HepG2 (cell line): ENCODE measurements around the gene PRSS8. TPM values are rescaled to one million over a fixed set of nuclear protein-coding genes. Genes with fewer than 3 reads are reported as not detected.

Experiments
- AKAP8 ChIP-seq: sonication (generic); formaldehyde crosslinking; IDR thresholded peaks from 2 replicates; pipeline ENCODE4 v1.5.1; 2020; ENCODE audit warnings: mild to moderate bottlenecking, missing genetic modification reagents
- BHLHE40 ChIP-seq: IDR thresholded peaks from 2 replicates; pipeline ENCODE4 v1.6.1; 2011; ENCODE audit warnings: low read length, improper control_type of control experiment
- BRF2 ChIP-seq: sonication (generic); formaldehyde crosslinking; IDR thresholded peaks from 2 replicates; pipeline ENCODE4 v1.8.1; 2022; ENCODE audit warnings: mild to moderate bottlenecking, missing genetic modification reagents
- HIVEP1 ChIP-seq: sonication (generic); formaldehyde crosslinking; IDR thresholded peaks from 2 replicates; pipeline ENCODE4 v1.4.0; 2020; ENCODE audit warnings: mild to moderate bottlenecking, missing genetic modification reagents
- HMGXB4 ChIP-seq, 2 experiments: sonication (generic) in 1 of 2; formaldehyde crosslinking in 1 of 2; IDR thresholded peaks; 2 replicates each; pipeline versions ENCODE4 v1.4.0 to v1.6.1; 2018 to 2020; ENCODE audit warnings: missing genetic modification reagents in 2 of 2, borderline replicate concordance in 1 of 2, low read depth in 1 of 2, mild to moderate bottlenecking in 1 of 2, missing biosample characterization in 1 of 2
- MYC ChIP-seq: sonication (generic); formaldehyde crosslinking; IDR thresholded peaks from 2 replicates; pipeline ENCODE4 v1.9.0; 2021; ENCODE audit warnings: missing genetic modification reagents, borderline replicate concordance
- POLR2A ChIP-seq, 2 experiments: IDR thresholded peaks; 2 replicates each; pipeline ENCODE4 v1.6.1; 2011; ENCODE audit warnings: low read depth in 2 of 2, low read length in 2 of 2, mild to moderate bottlenecking in 1 of 2, moderate library complexity in 1 of 2; ENCODE audit not compliant: insufficient read depth in 1 of 2
- RCOR2 ChIP-seq: IDR thresholded peaks from 2 replicates; pipeline ENCODE4 v1.6.1; 2016; ENCODE audit warnings: missing biosample characterization, missing genetic modification reagents
- SIN3A ChIP-seq: IDR thresholded peaks from 2 replicates; pipeline ENCODE4 v1.6.1; 2011; ENCODE audit warnings: low read depth, mild to moderate bottlenecking, control low read depth, low read length, borderline replicate concordance
- SYNCRIP ChIP-seq: fragments of 200-400 bp; formaldehyde crosslinking; IDR thresholded peaks from 2 replicates; pipeline ENCODE4 v1.6.1; 2018; ENCODE audit warnings: mild to moderate bottlenecking, low read depth, low read length; ENCODE audit not compliant: insufficient read depth
- YEATS2 ChIP-seq: sonication (generic); formaldehyde crosslinking; IDR thresholded peaks from 2 replicates; pipeline ENCODE4 v1.4.0; 2020; ENCODE audit warnings: missing genetic modification reagents, borderline replicate concordance
- ZNF263 ChIP-seq: sonication (generic); formaldehyde crosslinking; IDR thresholded peaks from 2 replicates; pipeline ENCODE4 v1.4.0; 2020; ENCODE audit warnings: missing genetic modification reagents
- ZNF281 ChIP-seq: sonication (generic); formaldehyde crosslinking; IDR thresholded peaks from 2 replicates; pipeline ENCODE4 v1.4.0; 2020; ENCODE audit warnings: missing genetic modification reagents, borderline replicate concordance
- ZNF382 ChIP-seq: sonication (generic); formaldehyde crosslinking; IDR thresholded peaks from 2 replicates; pipeline ENCODE4 v1.5.0; 2020; ENCODE audit warnings: missing genetic modification reagents, mild to moderate bottlenecking, borderline replicate concordance
- ZNF451 ChIP-seq: sonication (generic); formaldehyde crosslinking; IDR thresholded peaks from 2 replicates; pipeline ENCODE4 v1.5.0; 2020; ENCODE audit warnings: mild to moderate bottlenecking, missing genetic modification reagents
- ZNF616 ChIP-seq: sonication (generic); formaldehyde crosslinking; IDR thresholded peaks from 2 replicates; pipeline ENCODE4 v1.5.0; 2020; ENCODE audit warnings: low read depth, mild to moderate bottlenecking, missing genetic modification reagents
- ZSCAN29 ChIP-seq: sonication (generic); formaldehyde crosslinking; conservative IDR thresholded peaks from 2 replicates; pipeline ENCODE4 v1.4.0; 2020; ENCODE audit warnings: mild to moderate bottlenecking, missing genetic modification reagents
- polyA plus RNA-seq, 8 experiments: library from polyadenylated mRNA; depleted of rRNA in 3 of 8; stranded (reverse) in 7 of 8; unstranded in 1 of 8; fragments of >200 nt; fragmentation: Illumina TruSeq in 4 of 8; extraction: Trizol in 4 of 8; gene quantifications; 2 replicates each; pipeline versions ENCODE4 v1.2.1 to v1.2.3, GENCODE V29; 2011 to 2016; ENCODE audit warnings: low read depth in 4 of 8, missing spikeins in 1 of 8, mixed read lengths in 1 of 8; ENCODE audit not compliant: insufficient read depth in 1 of 8
- total RNA-seq, 5 experiments: library from RNA; depleted of rRNA; stranded (reverse); fragments of >200 nt; fragmentation: Illumina TruSeq; extraction: Trizol; gene quantifications; 2 replicates each; pipeline ENCODE4 v1.2.3, GENCODE V29; 2016; ENCODE audit warnings: low read depth in 1 of 5
- TF ChIP-seq, protein P1 (sequence below): fragments of 450-650 bp; IDR thresholded peaks from 2 replicates; pipeline ENCODE4 v1.6.1; 2017
- TF ChIP-seq, protein P2 (sequence below): sonication (generic); formaldehyde crosslinking; IDR thresholded peaks from 2 replicates; pipeline ENCODE4 v1.5.0; 2020; ENCODE audit warnings: mild to moderate bottlenecking, low read depth, missing genetic modification reagents, borderline replicate concordance

Gene PRSS8
- total and polyA plus RNA-seq, 2 of the 13 experiments (the other 11 are each of a cell fraction or from before 2014, with no cell fraction given), result 2.6 to 7.2 TPM

GRCh38 chr16:31138621-31139578, 3.4 kb upstream of the PRSS8 start (continued):
- TF ChIP-seq SIN3A (peak; percentile 57; the same call in 1 of the 2 replicates), ZNF616 (CRISPR knock-in tag) (0 out of 2 replicates have a peak, but pooled peaks have one; percentile 53), BHLHE40 (peak; percentile 95), AKAP8 (CRISPR knock-in tag) (peak; percentile 13; the same call in 1 of the 2 replicates), ZNF382 (no peak), BRF2 (CRISPR knock-in tag) (no peak), SYNCRIP (no peak), POLR2A (IDR thresholded peaks at IDR 0.05; ENCODE audit: insufficient read depth in 1 of 2, low read depth in 2 of 2, low read length in 2 of 2) (peak in 1 of 2 experiments; percentile 0; a peak in 2 of 4 replicates), RCOR2 (no peak), ZSCAN29 (0 out of 2 replicates have a peak, but pooled peaks have one; percentile 29), ZNF281 (peak; percentile 66), HMGXB4 (CRISPR knock-in tag; IDR thresholded peaks at IDR 0.05; ENCODE audit: borderline replicate concordance in 1 of 2, low read depth in 1 of 2) (peak in 1 of 2 experiments; percentile 23; a peak in 1 of 4 replicates), ZNF451 (peak; percentile 21; the same call in 1 of the 2 replicates), ZNF263 (CRISPR knock-in tag) (peak; percentile 65; the same call in 1 of the 2 replicates), HIVEP1 (CRISPR knock-in tag) (peak; percentile 4; the same call in 1 of the 2 replicates), YEATS2 (CRISPR knock-in tag) (peak; percentile 65; the same call in 1 of the 2 replicates), MYC (CRISPR knock-in tag) (peak; percentile 63; the same call in 1 of the 2 replicates)
- TF ChIP-seq, protein P1, sequence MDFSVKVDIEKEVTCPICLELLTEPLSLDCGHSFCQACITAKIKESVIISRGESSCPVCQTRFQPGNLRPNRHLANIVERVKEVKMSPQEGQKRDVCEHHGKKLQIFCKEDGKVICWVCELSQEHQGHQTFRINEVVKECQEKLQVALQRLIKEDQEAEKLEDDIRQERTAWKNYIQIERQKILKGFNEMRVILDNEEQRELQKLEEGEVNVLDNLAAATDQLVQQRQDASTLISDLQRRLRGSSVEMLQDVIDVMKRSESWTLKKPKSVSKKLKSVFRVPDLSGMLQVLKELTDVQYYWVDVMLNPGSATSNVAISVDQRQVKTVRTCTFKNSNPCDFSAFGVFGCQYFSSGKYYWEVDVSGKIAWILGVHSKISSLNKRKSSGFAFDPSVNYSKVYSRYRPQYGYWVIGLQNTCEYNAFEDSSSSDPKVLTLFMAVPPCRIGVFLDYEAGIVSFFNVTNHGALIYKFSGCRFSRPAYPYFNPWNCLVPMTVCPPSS, result no peak
- TF ChIP-seq, protein P2, sequence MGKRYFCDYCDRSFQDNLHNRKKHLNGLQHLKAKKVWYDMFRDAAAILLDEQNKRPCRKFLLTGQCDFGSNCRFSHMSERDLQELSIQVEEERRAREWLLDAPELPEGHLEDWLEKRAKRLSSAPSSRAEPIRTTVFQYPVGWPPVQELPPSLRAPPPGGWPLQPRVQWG (CRISPR knock-in tag), result no peak
